Subcutaneous adipose tissue (tissue), 4 donors: ENCODE results near the gene TXNDC17. TPM values are rescaled to one million over a fixed set of nuclear protein-coding genes. Genes with fewer than 3 reads are reported as not detected.

Source experiments
- CTCF ChIP-seq: fragments of 450-650 bp; IDR thresholded peaks from one replicate; pipeline ENCODE4 v1.5.1; 2016; ENCODE audit warnings: low read depth, mild to moderate bottlenecking, control low read depth, antibody characterized with exemption, moderate library complexity
- total RNA-seq, 4 donors: library from RNA; depleted of rRNA; stranded (reverse); fragments of >200 nt; gene quantifications; one replicate each; pipeline ENCODE4 v1.1.0, GENCODE V29; 2016

TXNDC17 gene
- total RNA-seq, 4 donors from 2014 or later = 67.0 to 216 (median 115) TPM

DNA sequence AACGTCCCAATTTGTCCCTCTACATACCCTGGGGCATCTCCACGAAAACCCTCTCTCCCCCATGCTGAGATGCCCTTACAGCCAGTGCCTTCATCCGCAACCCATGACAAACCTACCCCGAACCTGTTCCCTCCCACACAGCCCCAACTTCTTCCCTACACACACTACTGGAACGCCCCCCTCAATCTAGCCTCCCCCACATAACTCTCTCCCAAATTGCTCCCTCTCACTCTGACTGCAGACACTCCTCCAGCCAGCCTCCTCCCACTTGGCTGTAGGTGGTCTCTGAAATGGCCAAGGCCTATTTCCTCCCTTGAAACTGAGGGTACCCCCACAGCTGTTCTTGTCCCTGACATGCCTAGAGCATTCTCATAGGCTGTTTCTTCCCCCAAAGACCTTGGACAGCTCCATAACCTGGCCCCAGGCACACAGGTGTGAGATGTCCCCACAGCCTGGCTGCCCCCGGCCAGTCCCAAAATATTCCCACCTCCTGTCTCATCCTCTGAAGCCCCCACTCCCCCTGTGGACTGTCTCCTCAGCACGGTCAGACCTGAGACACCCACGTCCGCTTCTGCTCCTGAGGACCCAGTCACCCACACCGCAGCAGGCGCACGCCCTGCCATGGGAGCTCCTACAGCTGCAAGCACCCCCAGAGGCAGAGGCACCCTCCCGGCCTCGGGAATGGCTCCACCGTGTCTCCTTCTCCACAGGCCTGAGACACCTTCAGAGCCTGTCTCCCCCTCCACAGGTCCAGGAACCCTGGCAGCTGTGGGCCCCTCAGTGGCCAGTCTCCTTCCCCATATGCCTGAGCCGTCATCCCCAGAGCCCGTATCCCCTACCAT is 4.0 kb upstream of the TXNDC17 start:
- no peak for TF ChIP-seq CTCF

- TF ChIP-seq CTCF = no peak
Measured at GRCh38 chr17:6637458-6637840, 3.4 kb upstream of the TXNDC17 start.

- no peak for TF ChIP-seq CTCF
Measured at GRCh38 chr17:6638046-6638908, 2.6 kb upstream of the TXNDC17 start.

- no peak for TF ChIP-seq CTCF
Measured at GRCh38 chr17:6639014-6639585, 1.8 kb upstream of the TXNDC17 start.

DNA sequence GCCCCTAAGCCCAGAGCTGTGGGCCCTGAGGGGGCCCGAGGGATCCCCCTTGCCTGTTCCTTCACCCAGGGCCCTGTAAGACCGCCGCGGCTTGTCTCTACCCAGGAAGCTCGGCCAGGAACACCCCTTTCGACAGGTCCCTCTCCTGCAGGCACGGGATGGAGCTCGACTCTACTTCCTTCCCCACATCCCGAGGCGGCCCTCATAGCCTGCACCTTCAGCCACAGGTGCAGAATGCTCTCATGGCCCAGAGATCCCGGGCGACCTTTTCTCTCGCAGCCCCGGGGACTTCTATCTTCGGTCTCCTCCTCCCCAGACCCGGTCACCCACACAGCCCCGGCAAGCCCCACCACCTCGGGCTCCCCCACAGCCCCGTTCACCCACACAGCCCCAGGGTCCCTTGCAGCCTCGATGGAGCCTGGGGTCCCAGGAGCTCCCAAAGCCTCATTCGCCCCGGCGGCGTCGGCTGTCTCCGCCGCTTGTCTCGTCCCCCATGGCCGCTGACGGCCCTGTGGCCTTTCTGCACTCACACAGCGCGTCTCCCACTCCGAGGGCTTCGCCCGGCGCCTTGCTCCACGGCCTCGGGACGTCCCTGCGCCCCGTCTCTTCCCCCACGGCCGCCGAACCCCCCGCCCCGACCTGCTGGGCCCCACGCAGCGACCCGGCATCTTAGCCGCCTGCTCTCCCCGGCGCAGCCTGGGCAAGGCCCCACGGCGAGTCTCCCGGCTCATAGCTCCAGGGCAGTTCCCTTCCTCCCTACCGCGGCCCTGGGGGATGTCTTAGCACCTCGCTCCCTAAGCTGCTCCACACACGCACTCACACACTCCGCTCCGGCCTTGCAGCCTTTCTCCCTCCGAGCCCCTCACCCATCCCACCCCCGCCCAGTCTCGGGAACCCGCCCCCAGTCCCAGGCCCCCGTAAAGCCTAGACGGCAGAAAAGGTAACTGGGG is 999 bp upstream of the TXNDC17 start:
- TF ChIP-seq CTCF = no peak

DNA sequence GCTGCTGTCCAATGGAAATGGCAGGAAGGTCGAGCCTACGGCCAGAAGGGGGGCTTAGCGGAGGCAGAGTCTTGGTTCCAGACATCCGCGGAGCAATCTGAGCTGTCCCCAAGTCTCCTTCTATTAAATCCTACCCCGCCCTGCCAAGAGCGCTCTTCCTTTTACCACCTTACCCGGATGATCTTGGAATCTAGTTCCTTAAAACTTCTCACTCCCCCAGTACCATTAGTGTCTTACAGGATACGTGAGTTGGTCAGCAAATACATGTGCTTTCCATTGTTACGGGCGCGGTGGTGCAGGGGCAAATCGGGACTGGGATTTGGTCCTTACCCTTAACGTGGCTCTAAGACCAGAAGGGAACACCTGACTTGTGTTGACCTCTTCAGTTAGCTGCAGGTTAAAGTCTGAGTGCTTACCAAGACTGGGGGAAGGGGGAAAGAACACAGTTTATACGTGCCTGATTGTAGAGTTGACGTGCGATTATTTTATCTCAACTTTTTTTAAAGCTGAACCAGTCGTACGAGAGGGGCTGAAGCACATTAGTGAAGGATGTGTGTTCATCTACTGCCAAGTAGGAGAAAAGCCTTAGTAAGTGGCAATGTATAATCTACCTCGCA is 495 bp downstream of the TXNDC17 start:
- TF ChIP-seq CTCF = no peak
